Endothelial cell of umbilical vein (primary cell): ENCODE measurements around the gene CSAG3. TPM values are rescaled to one million over a fixed set of nuclear protein-coding genes. Genes with fewer than 3 reads are reported as not detected.
"Not testable (repeated sequence)": the region's sequence is repeated elsewhere in the genome, so short reads cannot be mapped to it uniquely, and the experiment has no call there.

ENCODE experiments used
- BruUV-seq: library from RNA; stranded (reverse); fragments of 400-500 nt; replicated peaks from 2 replicates; lab custom pipeline; 2021; lab: Mats Ljungman, UMichigan
- CTCF ChIA-PET: fragments of 300-600, 350-600 bp; sonication (Branson Sonifier 250); formaldehyde crosslinking; loops from one replicate; lab custom pipeline; 2021; ENCODE audit warnings: antibody characterized with exemption, inconsistent platforms; lab: Charles Lee
- POLR2A ChIA-PET: fragments of 300-600, 350-600 bp; sonication (Branson Sonifier 250); formaldehyde crosslinking; loops from one replicate; lab custom pipeline; 2021; ENCODE audit warnings: antibody characterized with exemption, inconsistent platforms; lab: Charles Lee
- DNase-seq: peaks from one replicate; pipeline ENCODE4 v3.0.0-alpha.2; 2011; ENCODE audit warnings: low read depth, low spot score
- FAIRE-seq: peaks from 2 replicates; lab custom pipeline; 2011; peaks lifted over from hg19 to GRCh38; lab: Jason Lieb, UNC
- H2AFZ ChIP-seq: 2 replicates; pipeline ENCODE4 v1.6.0; 2012; ENCODE audit warnings: low read depth, low read length, control low read depth, inconsistent platforms
- H3K27ac ChIP-seq: 2 replicates; pipeline ENCODE4 v1.5.1; 2011; ENCODE audit warnings: low read depth, mild to moderate bottlenecking, control low read depth, low read length, moderate library complexity; ENCODE audit not compliant: insufficient read depth
- H3K27me3 ChIP-seq, 2 experiments: 2 replicates each; pipeline versions ENCODE4 v1.6.0 to v1.6.1; 2011; ENCODE audit warnings: low read length in 2 of 2, mixed read lengths in 1 of 2; ENCODE audit not compliant: control insufficient read depth in 2 of 2, insufficient read depth in 2 of 2
- H3K36me3 ChIP-seq, 2 experiments: 2 replicates in 1 of 2; 3 replicates in 1 of 2; pipeline ENCODE4 v1.5.1; 2011; ENCODE audit warnings: low read length in 2 of 2, mild to moderate bottlenecking in 1 of 2, moderate library complexity in 1 of 2; ENCODE audit not compliant: control insufficient read depth in 2 of 2, insufficient read depth in 2 of 2; ENCODE audit errors: extremely low read depth in 1 of 2
- H3K4me1 ChIP-seq: 3 replicates; pipeline ENCODE4 v1.5.1; 2011; ENCODE audit warnings: mild to moderate bottlenecking, low read length; ENCODE audit not compliant: control insufficient read depth, insufficient read depth; ENCODE audit errors: extremely low read depth
- H3K4me2 ChIP-seq: 2 replicates; pipeline ENCODE4 v1.6.1; 2011; ENCODE audit warnings: low read length, control low read depth, mixed read lengths; ENCODE audit not compliant: insufficient read depth
- H3K4me3 ChIP-seq, 3 experiments: fragments of 200-600 bp in 1 of 3; sonication (generic), shearing (Covaris generic) in 1 of 3; replicated peaks in 1 of 3; 2 replicates each; pipeline ENCODE4 v1.5.1; 2011 to 2016; ENCODE audit warnings: control low read depth in 3 of 3, low read length in 3 of 3, mild to moderate bottlenecking in 2 of 3, inconsistent platforms in 1 of 3, low read depth in 1 of 3, moderate library complexity in 1 of 3; ENCODE audit not compliant: insufficient read depth in 1 of 3
- H3K79me2 ChIP-seq: 2 replicates; pipeline ENCODE4 v1.6.0; 2012; ENCODE audit warnings: low read length, inconsistent platforms; ENCODE audit not compliant: control insufficient read depth, insufficient read depth
- H3K9ac ChIP-seq: replicated peaks from 2 replicates; pipeline ENCODE3; 2011; ENCODE audit warnings: low read length, control low read depth; ENCODE audit not compliant: insufficient read depth; ENCODE audit errors: extremely low read depth
- H3K9me1 ChIP-seq: replicated peaks from 3 replicates; pipeline ENCODE4 v1.6.0; 2011; ENCODE audit warnings: mild to moderate bottlenecking, low read length; ENCODE audit not compliant: control insufficient read depth, insufficient read depth; ENCODE audit errors: extremely low read depth
- H3K9me3 ChIP-seq: replicated peaks from 2 replicates; pipeline ENCODE4 v1.5.1; 2012; ENCODE audit warnings: low read length, inconsistent platforms; ENCODE audit not compliant: control insufficient read depth, insufficient read depth
- H4K20me1 ChIP-seq: replicated peaks from 2 replicates; pipeline ENCODE3; 2011; ENCODE audit warnings: mild to moderate bottlenecking, low read length; ENCODE audit not compliant: control insufficient read depth, insufficient read depth; ENCODE audit errors: extremely low read depth
- dilution Hi-C: fragments of 300-500 bp; cut with MboI; formaldehyde crosslinking; loops from one replicate; pipeline ENCODE4 v1.15.0; 2019; ENCODE audit warnings: low sequenced_read_pairs; ENCODE audit not compliant: extremely low pct_ligation_motif_present
- intact Hi-C: fragments of 100-400 bp; cut with micrococcal nuclease; formaldehyde crosslinking; loops from one replicate; pipeline ENCODE4 v1.10.0; 2022
- polyA plus RNA-seq, 4 experiments: library from polyadenylated mRNA; depleted of rRNA in 3 of 4; stranded (reverse) in 3 of 4; unstranded in 1 of 4; fragments of >200 nt; gene quantifications; 2 replicates each; pipeline versions ENCODE4 v1.2.1 to v1.2.3, GENCODE V29; 2011 to 2012; ENCODE audit warnings: missing spikeins in 1 of 4
- total RNA-seq: library from RNA; stranded (reverse); gene quantifications from 2 replicates; pipeline ENCODE4 v1.2.3, GENCODE V29; 2021

The CSAG3 gene
- total and polyA plus RNA-seq, 2 donors (not counting 3 experiments of a cell fraction or from before 2014, with no cell fraction given) = not detected

DNA sequence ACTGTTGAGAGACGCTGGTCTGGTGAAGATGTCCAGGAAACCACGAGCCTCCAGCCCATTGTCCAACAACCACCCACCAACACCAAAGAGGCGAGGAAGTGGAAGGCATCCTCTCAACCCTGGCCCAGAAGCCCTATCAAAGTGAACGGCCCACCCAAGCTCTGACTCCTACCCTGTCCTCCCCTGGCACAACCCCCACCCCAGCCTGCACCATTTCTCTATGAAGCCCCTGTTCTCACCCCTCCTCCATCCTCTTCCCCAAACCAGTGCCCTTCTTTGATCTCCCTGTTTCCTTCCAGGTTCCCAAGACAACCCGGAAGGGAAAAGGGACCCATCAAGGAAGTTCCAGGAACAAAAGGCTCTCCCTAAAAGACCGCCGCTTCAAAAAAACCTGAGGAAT is 526 bp downstream of the CSAG3 start:
- H3K4me1 ChIP-seq, H3K79me2 ChIP-seq, H3K9me1 ChIP-seq, dilution Hi-C loops, H3K27ac ChIP-seq, H3K4me2 ChIP-seq, H2AFZ ChIP-seq, intact Hi-C loops, POLR2A ChIA-PET, H3K27me3 ChIP-seq, H3K9me3 ChIP-seq, DNase-seq, FAIRE-seq, BruUV-seq, H3K36me3 ChIP-seq, H3K4me3 ChIP-seq, H4K20me1 ChIP-seq, CTCF ChIA-PET, H3K9ac ChIP-seq: not testable (repeated sequence)

DNA sequence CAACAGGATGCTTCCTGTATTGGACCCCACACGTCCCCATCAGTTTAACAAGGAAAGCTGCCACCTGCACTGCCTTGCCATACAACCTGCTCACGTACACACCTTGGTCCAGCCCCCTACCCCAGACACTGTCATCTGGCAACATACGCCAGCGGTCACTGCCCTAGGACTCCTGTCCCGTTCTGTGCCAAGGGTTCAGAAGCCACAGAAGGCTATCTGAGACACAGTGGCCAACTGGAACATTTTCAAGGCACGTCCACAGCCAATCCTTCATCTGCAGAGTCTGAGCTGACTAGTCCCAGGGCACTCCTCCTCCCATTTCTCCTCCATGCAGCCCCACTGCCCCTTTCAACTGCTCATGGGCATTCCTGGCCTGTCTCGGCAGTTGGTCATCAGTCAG is 2.6 kb downstream of the CSAG3 start:
- H3K9me1 ChIP-seq, intact Hi-C loops, H3K9me3 ChIP-seq, H4K20me1 ChIP-seq, H3K4me1 ChIP-seq, BruUV-seq, DNase-seq, H3K27ac ChIP-seq, H2AFZ ChIP-seq, FAIRE-seq, H3K9ac ChIP-seq, CTCF ChIA-PET, H3K4me3 ChIP-seq, H3K27me3 ChIP-seq, H3K36me3 ChIP-seq, POLR2A ChIA-PET, dilution Hi-C loops, H3K4me2 ChIP-seq, H3K79me2 ChIP-seq: not testable (repeated sequence)

DNA sequence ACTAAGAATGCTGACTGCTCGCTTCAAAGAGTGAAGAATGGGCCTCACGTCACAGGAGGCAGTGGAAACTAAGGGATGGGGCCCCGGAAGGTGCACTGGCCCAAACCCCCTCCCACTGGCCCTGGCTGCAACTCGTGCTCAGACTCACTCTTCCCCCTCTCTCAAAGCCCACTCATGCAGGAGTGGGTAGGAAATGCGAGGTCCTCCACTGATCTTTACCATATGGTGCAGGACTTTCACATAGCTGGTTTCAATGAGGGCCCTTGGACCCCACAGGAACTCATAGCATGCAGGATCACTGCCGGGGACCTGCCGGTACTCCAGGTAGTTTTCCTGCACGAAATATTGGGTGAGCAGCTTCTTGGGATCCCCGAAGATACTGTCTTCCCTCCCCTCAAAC is 7.5 kb downstream of the CSAG3 start:
- H4K20me1 ChIP-seq, H3K9ac ChIP-seq, H3K9me3 ChIP-seq, H3K4me3 ChIP-seq, CTCF ChIA-PET, BruUV-seq, intact Hi-C loops, H3K9me1 ChIP-seq, H2AFZ ChIP-seq, DNase-seq, H3K36me3 ChIP-seq, H3K4me2 ChIP-seq, dilution Hi-C loops, H3K4me1 ChIP-seq, H3K27me3 ChIP-seq, POLR2A ChIA-PET, H3K27ac ChIP-seq, H3K79me2 ChIP-seq: not testable (repeated sequence)
- FAIRE-seq = peak; percentile 24

DNA sequence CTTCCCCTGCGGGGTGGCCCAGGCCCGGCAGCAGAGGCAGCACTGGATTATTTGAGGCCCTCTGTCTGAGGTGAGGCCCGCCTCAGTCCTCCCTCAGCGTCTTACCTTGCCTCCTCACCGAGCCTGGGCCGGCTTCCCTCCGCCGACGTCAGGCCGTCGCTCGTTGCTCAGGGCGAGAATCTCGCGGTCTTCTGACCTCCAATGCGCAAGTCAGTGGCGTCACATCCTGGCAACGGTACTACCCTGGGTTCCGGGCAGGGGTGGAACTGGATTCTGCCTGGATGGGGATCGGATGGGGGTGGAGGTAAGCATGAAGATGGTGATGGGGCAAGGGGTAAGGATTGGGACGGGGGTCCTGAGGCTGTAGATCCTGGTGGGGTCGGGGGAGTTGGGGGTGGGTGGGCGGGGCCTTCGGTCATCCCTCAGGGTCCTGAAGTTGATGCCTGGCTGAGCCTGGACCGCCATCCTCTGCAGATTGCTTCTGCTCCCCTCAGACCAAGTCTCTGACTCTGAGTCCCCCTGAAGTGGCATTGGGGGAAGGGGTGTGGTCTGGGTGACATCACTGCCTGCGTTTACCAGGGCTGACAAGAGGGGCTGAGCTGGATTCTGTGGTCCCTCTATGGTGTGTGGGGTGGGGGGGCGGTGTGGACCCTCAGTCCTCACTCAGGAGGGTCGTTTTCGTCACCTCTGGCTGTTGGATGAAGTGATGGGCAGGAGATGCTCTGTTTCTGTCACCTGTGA is 10.7 kb downstream of the CSAG3 start, which contains the start of gene MAGEA6:
TSS of gene MAGEA6 (minus strand) at position 141 of the 741 bp plus-strand sequence. CDS start 2,039 bp downstream, outside the sequence.
- H3K79me2 ChIP-seq, dilution Hi-C loops, BruUV-seq, H3K27ac ChIP-seq, H3K36me3 ChIP-seq, H4K20me1 ChIP-seq, CTCF ChIA-PET, H3K4me2 ChIP-seq, H3K9me1 ChIP-seq, H3K9ac ChIP-seq, FAIRE-seq, DNase-seq, H3K27me3 ChIP-seq, POLR2A ChIA-PET, intact Hi-C loops, H3K4me1 ChIP-seq, H2AFZ ChIP-seq, H3K4me3 ChIP-seq, H3K9me3 ChIP-seq: not testable (repeated sequence)
